ENCODE measurements around the gene DNMT3L.
"Not testable (repeated sequence)": the region's sequence is repeated elsewhere in the genome, so short reads cannot be mapped to it uniquely, and the experiment has no call there.

- TF ChIP-seq CTCF (IDR thresholded peaks at IDR 0.05; ENCODE audit: low read depth, low read length, poor library complexity, severe bottlenecking); EZH2phosphoT487 (IDR thresholded peaks at IDR 0.05; ENCODE audit: borderline replicate concordance, low read length): not testable (repeated sequence)
Observed at GRCh38 chr21:44247904-44248303, 13.8 kb downstream of the DNMT3L start.
